GM23248 (cell line): Measurements from ENCODE around the gene SLITRK6.
"Not testable (repeated sequence)": the region's sequence is repeated elsewhere in the genome, so short reads cannot be mapped to it uniquely, and the experiment has no call there.

Source experiments
- EZH2 ChIP-seq: fragments of 200-600 bp; sonication (generic); IDR thresholded peaks from 2 replicates; pipeline ENCODE4 v1.6.1; 2018; ENCODE audit warnings: antibody characterized with exemption, mild to moderate bottlenecking; ENCODE audit not compliant: insufficient read depth, poor library complexity, severe bottlenecking
- EZH2phosphoT487 ChIP-seq: fragments of 200-600 bp; sonication (generic); IDR thresholded peaks from 2 replicates; pipeline ENCODE4 v1.6.1; 2018; ENCODE audit warnings: antibody characterized with exemption, moderate library complexity, mild to moderate bottlenecking, low read depth; ENCODE audit not compliant: insufficient read depth

DNA sequence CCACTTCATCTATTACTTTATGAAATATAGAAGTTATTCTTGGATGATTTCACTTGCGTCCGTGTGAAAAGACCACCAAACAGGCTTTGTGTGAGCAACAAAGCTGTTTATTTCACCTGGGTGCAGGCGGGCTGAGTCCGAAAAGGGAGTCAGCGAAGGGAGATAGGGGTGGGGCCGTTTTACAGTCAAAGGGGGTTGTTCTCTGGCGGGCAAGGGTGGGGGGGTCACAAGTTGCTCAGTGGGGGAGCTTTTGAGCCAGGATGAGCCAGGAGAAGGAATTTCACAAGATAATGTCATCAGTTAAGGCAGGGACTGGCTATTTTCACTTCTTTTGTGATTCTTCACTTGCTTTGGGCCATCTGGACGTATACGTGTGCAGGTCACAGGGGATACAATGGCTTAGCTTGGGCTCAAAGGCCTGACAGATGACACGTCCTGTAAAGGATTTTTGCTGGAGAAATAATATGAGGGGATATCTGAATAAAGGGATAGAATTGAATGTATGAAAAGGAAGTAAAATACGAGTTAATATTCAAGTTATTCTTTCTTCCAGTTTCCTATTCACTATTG, 55.9 kb downstream of the SLITRK6 start:
- TF ChIP-seq EZH2, EZH2phosphoT487: not testable (repeated sequence)
